HEK293T (cell line): ENCODE data around the gene ACTL6A.

ENCODE experiments used
- ELF4 ChIP-seq: fragments of 450-650 bp; IDR thresholded peaks from 2 replicates; pipeline ENCODE4 v1.6.1; 2017; ENCODE audit warnings: antibody characterized with exemption
- SP1 ChIP-seq: fragments of 450-650 bp; IDR thresholded peaks from 2 replicates; pipeline ENCODE4 v1.6.1; 2017

- TF ChIP-seq ELF4 (no peak), SP1 (no peak)
These were observed 17.6 kb upstream of the ACTL6A start for GRCh38 chr3:179544981-179545645.
